ENCODE data around the gene TRAF2. TPM values are rescaled to one million over a fixed set of nuclear protein-coding genes. Genes with fewer than 3 reads are reported as not detected.

The TRAF2 gene
- polyA plus RNA-seq, 4 donors: 11.2 to 17.9 (median 14.8) TPM

DNA sequence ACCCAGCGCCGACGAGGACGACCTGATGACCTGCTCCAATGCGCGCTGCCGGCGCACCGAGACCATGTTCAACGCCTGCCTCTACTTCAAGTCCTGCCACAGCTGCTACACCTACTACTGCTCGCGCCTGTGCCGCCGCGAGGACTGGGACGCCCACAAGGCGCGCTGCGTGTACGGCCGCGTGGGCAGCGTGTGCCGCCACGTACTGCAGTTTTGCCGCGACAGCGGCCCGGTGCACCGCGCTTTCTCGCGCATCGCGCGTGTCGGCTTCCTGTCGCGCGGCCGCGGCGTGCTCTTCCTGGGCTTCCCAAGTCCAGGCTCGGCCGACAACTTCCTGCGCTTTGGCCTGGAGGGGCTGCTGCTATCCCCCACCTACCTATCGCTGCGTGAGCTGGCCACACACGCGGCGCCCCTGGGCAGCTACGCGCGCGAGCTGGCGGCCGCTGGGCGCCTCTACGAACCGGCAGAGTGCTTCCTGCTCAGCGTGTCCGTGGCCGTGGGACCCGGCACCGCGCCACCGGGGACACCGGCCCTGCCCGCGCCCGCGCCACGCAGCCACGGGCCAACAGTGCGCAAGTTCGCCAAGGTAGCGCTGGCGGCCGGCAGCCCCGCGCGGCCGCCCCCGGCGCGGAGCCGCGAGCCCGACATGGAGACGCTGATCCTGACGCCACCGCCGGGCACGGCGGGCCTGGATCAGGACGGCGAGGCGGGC, 39.8 kb upstream of the TRAF2 start:
- DNase-seq (ENCODE audit: low read depth in 4 of 4, low spot score in 2 of 4): no peak

DNA sequence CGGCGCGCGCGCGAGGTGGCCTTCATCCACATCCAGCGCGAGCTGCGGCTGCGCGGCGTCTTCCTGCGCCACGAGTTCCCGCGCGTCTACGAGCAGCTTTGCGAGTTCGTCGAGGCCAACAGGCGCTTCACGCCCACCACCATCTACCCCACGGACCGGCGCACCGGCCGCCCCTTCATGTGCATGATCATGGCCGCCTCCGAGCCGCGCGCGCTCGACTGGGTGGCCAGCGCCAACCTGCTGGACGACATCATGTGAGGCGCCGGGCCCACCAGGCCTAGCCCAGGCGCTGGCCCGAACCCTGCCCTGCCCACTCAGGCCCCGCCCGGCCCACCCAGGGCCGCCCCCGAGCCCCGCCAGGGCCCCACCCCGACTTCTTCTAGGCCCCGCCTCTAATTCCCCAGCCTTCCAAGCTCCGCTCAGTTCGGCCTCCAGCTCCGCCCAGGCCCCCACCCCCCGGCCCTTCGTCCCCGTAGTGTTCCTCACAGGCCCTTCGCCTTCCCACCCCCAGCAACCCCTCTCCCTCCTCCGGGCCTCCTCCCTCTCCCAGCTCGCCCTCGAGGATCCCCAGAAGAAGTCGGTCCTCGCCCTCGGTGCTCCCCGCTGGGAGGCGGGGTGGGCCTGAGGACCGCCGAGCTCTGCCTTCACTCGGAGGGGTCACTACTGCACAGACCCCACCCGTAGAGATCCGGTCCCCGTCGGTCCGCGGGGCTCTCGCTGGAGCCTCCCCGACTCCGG, 39.1 kb upstream of the TRAF2 start:
- DNase-seq (ENCODE audit: low read depth in 4 of 4, low spot score in 2 of 4): no peak

DNA sequence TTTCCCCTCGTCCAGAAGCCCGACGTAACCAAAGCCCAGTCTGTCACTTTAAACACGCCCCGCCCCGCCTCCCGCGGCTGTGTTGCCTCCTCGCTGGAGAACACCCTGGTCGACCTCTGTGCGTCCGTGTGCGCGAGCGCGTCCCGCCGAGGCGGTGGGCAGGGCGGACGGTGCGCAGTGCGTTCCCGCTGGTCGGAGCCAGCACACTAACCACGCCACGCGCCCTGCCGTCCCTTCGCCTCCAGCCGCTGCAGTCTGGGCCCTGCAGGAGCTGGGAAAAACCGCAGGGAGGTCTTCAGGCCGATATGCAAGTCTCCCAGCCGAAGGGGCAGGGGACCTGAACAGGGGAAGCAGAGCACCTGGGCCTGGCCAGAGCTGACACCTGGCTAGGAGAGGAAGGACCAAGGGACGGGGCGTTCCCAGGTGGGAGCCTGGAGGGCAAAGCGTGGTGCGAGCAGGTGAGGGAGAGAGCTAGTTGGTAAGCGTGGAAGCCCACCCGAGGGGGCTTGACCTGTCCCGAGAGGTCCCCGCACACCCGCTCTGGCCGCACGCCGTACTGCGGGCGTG, 38.4 kb upstream of the TRAF2 start:
- DNase-seq (ENCODE audit: low read depth in 4 of 4, low spot score in 2 of 4): no peak

DNA sequence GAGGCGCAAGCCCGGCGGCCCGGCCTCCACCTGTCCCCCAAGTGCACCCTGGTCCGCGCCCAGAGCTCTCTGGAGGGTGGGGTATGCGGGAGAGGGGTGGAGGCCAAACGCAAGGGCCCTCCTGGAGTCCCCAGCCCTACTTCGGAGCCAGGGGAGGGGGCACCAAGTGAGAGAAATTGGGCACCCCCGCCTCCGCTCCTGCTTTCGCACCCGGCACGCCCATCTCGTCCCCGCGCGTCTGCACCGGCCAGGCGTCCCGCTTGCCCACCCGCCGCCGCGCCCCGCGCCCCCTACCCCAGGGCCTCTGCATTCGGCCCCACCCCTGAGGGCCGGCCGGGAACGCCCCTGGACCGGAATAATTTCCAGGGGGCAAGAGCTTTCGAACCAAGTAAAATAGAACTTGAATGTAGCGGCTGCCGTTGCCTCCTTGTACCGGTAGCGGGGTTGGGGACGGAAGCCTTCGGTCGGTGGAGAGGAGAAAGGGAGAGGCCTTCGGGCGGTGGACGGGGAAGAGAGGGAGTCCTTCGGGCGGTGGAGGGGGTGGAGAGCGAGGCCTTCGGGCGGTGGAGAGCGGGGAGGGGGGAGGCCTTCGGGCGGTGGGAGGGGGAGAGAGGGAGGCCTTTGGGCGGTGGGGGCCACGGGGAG, 37.8 kb upstream of the TRAF2 start:
- DNase-seq (ENCODE audit: low read depth in 4 of 4, low spot score in 2 of 4): peak in 1 of 4 donors; percentile 25

DNA sequence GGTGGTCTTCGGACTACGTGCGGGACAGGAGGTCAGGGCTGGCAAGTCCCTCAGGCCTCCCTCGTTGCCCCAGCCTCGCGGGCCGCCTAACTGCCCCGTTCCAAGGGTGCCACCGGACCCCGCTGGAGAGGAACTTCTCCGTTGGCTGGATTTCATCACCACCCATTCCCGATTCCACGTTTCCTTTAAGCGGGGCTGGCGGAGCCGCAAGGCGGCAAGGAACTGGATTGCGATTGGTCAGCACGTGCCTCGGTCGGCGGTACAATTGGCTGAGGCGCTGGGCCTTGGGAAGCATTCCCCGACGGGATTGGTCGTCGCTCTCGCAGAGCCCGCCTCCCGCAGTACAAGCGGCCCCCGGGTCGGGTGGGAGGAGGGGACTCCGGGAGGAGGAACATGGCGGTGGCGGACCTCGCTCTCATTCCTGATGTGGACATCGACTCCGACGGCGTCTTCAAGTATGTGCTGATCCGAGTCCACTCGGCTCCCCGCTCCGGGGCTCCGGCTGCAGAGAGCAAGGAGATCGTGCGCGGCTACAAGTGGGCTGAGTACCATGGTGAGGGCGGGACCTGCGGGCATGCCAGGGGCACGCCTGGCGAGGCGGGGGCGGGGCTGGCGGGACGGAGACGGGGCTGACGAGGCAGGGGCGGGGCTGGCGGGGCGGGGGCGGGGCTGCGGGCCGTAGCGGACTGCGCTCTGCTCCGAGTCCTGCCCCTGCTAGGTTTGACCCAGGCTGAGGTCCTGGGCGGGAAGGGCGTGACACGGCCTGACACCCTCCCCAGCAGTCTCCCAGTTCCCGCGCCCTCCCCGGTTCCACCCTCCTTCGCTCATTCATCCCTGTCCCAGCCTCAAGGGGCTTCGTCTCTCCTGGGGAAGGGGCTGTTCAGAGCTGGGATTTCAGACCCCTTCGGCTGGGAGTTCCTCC, 37.0 kb upstream of the TRAF2 start, which contains the start of gene PHPT1:
PHPT1 (plus strand) TSS at position 372 of the 922 bp plus-strand sequence; CDS start at position 394, 22 bp downstream.
- peak; percentile 96 to 99 (median 97) for DNase-seq (ENCODE audit: low read depth in 4 of 4, low spot score in 2 of 4)

DNA sequence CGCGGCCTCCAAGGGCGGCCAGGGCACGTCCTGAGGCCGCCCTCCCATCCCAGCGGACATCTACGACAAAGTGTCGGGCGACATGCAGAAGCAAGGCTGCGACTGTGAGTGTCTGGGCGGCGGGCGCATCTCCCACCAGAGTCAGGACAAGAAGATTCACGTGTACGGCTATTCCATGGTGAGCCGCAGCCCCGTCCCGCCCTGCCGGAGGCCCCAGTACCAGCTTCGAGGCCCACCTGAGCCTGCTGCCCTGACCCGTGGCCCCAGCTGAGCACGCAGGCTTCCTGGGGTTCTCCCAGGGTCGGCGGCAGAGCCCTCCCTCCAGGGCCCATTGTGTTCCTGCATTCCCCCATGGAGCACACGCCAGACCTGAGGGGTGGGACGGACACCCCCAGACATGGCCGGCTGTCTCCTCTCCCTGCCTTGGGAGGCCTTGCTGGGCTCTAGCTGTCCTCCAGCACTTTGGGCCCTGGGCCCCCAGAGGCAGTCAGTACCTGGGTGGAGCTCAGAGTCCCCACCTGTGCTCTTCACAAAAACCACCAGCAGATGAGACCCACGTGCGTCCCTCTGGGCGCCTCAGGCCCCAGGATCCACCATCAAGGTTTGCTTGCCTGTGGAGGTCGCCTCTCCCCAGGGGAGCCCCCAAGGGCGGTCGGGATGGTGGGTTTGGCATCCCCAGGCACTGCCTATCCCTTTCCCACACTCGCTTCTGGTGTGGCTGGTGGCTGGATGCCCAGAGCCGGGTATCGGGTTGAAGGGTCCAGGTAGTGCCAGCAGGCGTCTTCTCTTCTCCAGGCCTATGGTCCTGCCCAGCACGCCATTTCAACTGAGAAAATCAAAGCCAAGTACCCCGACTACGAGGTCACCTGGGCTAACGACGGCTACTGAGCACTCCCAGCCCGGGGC, 36.1 kb upstream of the TRAF2 start:
- DNase-seq (ENCODE audit: low read depth in 4 of 4, low spot score in 2 of 4): no peak

DNA sequence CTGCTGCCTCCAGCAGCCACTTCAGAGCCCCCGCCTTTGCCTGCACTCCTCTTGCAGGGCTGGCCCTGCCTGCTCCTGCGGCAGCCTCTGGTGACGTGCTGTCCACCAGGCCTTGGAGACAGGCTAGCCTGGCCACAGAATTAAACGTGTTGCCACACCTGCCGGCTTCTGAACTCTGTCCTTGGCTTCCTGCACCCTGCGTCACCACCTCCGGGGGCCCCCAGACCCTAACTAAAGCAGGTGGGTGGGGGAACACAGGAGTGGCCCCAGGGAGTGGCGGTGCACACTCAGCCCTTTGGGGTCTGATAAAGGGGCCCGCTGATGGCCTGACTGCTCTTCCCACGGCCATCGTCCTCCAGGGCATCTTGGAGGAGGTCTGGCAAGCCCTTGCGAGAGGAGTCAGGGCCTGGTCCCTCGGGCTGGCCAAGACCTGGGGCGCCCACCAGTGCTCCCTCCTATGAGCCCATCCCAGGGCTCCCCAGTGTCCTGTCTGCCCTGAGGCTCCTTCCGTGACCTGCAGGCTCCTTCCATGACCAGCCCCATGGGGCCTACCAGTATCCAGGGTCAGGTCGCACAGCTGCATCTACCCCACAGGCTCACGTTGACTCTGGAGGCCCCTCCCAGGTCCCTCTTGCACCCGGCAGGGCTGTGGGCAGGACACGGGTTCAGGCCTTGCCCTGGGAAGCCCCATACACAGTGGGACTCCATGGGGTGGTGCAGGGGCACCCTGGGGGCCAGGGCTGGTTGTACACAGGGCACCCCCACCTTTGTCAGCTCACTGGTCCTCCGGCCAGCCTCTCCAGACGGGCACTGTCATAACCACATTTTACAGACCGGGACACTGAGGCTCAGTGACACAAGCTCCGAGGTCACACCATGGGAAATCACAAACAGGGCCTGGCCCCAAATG, 35.2 kb upstream of the TRAF2 start:
- DNase-seq (ENCODE audit: low read depth in 4 of 4, low spot score in 2 of 4): no peak

DNA sequence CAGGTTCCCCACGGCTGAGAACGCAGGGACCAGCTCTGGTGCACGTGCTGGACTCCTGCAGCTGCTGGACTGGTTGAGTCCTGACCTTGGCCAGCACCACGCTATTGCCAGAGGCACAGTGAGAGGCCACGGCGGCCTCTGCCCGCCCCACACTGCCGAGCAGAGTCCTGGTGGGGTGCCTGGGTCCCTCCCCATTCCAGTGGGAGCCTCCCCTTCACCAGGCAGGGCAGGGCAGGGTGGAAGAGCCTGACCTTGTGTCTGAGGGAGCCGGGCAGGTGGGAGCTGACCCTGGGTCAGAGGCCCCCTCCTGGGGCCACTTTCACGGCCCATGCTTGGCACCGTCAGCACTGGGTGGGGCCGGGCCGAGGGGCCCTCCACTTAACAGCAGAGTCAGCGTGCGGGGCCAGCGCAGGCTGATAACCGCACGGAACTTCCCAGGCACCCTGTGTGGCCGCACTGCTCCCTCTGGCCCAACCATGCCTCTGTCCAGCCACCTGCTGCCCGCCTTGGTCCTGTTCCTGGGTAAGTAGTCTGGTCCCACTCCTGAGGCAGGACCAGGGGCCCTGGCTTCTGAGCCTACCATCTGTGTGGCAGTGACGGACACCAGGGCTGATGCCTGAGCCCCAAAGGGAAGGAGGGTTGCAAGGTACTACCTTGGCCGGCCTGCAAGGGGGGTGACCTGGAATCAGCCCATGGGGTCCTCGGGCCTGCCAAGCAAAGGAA, 34.2 kb upstream of the TRAF2 start, which contains the start of gene MAMDC4:
MAMDC4 (plus strand) TSS at position 406 of the 723 bp plus-strand sequence; CDS start at position 477, 71 bp downstream.
- no peak for DNase-seq (ENCODE audit: low read depth in 4 of 4, low spot score in 2 of 4)

DNA sequence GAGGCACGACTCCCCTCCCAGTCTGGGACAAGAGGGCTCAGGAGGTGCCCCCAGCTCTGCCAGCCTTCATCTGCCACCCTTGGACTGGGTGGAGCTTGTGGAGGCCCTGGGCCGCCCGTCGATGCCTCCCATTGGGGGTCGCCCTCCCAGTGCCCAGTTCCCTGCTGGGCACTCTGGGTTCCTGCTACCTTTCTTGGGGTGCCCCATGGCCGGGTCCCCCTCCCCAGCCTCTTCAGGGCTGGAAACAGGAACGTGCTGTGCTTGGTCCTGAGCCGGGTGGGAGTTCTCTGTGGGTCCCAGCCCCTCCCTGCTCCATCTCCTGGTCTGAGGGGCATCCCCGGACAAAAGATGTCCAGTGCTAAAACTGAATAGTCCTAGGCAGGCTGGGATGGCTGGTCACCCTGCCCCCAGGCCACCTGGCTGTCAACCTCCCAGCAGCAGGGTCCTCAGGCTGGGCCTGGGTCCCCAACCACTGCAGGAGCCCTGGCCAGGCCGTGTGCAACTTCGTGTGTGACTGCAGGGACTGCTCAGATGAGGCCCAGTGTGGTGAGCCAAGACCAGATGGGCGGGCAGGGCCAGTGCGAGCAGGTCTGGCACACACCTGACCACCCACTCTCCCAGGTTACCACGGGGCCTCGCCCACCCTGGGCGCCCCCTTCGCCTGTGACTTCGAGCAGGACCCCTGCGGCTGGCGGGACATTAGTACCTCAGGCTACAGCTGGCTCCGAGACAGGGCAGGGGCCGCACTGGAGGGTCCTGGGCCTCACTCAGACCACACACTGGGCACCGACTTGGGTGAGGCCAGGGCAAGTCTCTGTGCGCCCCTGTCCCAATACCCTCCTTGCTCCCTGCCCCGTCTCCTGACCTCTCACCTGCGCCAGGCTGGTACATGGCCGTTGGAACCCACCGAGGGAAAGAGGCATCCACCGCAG, 33.4 kb upstream of the TRAF2 start:
- DNase-seq (ENCODE audit: low read depth in 4 of 4, low spot score in 2 of 4): no peak

DNA sequence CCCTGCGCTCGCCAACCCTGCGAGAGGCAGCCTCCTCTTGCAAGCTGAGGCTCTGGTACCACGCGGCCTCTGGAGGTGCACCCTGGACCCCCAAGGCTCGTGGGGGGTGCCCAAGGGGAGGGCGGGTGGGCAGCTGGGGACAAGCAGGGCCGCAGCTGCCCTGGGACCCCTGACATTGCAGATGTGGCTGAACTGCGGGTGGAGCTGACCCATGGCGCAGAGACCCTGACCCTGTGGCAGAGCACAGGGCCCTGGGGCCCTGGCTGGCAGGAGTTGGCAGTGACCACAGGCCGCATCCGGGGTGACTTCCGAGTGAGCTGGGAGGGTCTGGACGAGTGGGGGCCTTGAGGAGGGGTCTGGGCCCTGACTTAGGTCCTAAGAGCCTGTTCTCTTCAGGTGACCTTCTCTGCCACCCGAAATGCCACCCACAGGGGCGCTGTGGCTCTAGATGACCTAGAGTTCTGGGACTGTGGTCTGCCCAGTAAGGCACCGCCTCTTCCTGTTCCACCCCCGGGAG, 32.7 kb upstream of the TRAF2 start:
- no peak for DNase-seq (ENCODE audit: low read depth in 4 of 4, low spot score in 2 of 4)

DNA sequence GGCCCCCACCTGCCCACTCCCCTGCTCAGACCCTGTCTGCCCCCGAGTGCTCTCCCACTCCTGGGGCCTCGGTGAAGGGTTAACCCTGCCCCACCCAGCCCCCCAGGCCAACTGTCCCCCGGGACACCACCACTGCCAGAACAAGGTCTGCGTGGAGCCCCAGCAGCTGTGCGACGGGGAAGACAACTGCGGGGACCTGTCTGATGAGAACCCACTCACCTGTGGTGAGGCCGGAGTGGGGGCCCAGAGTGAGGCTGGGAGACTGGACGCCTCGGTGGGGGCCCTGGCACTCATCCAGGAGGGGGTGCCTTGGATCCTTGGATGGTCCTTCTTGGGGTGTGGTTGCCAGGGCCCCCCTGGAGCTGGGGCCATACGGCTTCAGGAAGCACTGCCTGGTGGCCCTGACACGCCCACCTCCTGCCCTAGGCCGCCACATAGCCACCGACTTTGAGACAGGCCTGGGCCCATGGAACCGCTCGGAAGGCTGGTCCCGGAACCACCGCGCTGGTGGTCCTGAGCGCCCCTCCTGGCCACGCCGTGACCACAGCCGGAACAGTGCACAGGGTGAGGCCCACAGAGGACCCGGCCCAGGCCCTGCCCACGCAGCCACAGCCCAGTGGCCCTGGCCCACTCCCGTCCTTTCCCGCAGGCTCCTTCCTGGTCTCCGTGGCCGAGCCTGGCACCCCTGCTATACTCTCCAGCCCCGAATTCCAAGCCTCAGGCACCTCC, 32.0 kb upstream of the TRAF2 start:
- DNase-seq (ENCODE audit: low read depth in 4 of 4, low spot score in 2 of 4): no peak

DNA sequence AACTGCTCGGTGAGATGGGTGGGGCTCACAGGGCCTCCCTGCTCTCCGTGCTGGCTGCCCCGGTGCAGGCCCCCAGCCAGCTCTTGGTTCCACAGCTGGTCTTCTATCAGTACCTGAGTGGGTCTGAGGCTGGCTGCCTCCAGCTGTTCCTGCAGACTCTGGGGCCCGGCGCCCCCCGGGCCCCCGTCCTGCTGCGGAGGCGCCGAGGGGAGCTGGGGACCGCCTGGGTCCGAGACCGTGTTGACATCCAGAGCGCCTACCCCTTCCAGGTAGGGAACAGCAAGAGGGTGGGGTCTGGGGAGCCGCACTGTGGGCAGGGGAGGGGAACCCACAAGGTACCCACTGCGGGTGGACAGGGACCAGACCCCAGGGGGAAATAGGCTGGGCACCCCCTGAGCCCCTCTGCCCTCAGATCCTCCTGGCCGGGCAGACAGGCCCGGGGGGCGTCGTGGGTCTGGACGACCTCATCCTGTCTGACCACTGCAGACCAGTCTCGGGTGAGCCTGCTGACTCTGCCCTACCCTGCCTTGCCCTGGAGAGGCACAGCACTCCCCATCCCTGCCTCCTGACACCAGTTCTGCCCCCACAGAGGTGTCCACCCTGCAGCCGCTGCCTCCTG, 31.4 kb upstream of the TRAF2 start:
- no peak for DNase-seq (ENCODE audit: low read depth in 4 of 4, low spot score in 2 of 4)

DNA sequence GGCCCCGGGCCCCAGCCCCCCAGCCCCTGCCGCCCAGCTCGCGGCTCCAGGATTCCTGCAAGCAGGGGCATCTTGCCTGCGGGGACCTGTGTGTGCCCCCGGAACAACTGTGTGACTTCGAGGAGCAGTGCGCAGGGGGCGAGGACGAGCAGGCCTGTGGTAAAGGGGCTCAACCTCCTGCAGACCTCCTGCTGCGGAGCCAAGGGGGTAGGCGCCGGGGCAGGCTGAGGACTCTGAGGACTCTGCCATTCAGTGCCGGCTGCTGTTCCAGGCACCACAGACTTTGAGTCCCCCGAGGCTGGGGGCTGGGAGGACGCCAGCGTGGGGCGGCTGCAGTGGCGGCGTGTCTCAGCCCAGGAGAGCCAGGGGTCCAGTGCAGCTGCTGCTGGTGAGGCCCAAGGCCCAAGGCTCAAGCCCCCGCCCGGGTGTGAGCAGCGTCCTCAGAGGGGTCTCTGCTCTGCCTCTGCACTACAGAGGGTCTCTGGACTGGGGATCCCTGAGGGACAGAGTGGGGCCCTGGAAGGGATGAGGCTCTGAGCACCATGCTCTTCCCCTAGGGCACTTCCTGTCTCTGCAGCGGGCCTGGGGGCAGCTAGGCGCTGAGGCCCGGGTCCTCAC, 30.7 kb upstream of the TRAF2 start:
- DNase-seq (ENCODE audit: low read depth in 4 of 4, low spot score in 2 of 4): no peak

DNA sequence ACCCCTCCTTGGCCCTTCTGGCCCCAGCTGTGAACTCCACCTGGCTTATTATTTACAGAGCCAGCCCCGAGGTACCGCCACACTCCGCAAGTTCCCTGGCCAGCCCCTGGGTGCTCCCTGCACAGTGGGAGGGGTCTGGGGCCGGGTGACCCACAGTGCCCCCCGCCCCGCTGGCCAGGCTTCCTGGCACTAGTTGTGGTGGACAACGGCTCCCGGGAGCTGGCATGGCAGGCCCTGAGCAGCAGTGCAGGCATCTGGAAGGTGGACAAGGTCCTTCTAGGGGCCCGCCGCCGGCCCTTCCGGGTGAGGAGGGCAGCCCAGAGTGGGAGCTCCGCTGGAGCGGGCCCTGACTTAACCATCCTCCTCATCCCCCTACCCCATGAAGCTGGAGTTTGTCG, 30.2 kb upstream of the TRAF2 start:
- no peak for DNase-seq (ENCODE audit: low read depth in 4 of 4, low spot score in 2 of 4)
